H1 (cell line): ENCODE measurements around the gene POLR3H. TPM values are rescaled to one million over a fixed set of nuclear protein-coding genes. Genes with fewer than 3 reads are reported as not detected.
A peak's percentile ranks its signal among the peaks of the same experiment; 100 is the strongest.

Experiments
- CTCF ChIA-PET: fragments of 300-600 bp; sonication (Branson Sonifier 250); formaldehyde crosslinking; loops from one replicate; lab custom pipeline; 2021; ENCODE audit not compliant: partially characterized antibody; lab: Charles Lee
- POLR2A ChIA-PET: fragments of 300-600 bp; sonication (Branson Sonifier 250); formaldehyde crosslinking; loops from one replicate; lab custom pipeline; 2021; ENCODE audit warnings: inconsistent platforms; ENCODE audit not compliant: partially characterized antibody; lab: Charles Lee
- DNase-seq, 2 experiments: peaks; one replicate each; pipeline versions ENCODE4 v3.0.0 to v3.0.0-alpha.2; 2010 to 2022; ENCODE audit warnings: low spot score in 2 of 2, low read depth in 1 of 2, mixed read lengths in 1 of 2
- FAIRE-seq: peaks from 2 replicates; lab custom pipeline; 2011; peaks lifted over from hg19 to GRCh38; lab: Jason Lieb, UNC
- H2AFZ ChIP-seq: 2 replicates; pipeline ENCODE4 v1.8.1; 2012; ENCODE audit warnings: low read length, inconsistent platforms
- H2AK5ac ChIP-seq: 2 replicates; pipeline ENCODE4 v1.6.1; 2013; ENCODE audit warnings: low read depth, low read length
- H2BK120ac ChIP-seq: replicated peaks from 2 replicates; pipeline ENCODE3; 2013; ENCODE audit warnings: low read depth, low read length, inconsistent platforms
- H2BK12ac ChIP-seq: 2 replicates; pipeline ENCODE4 v1.6.1; 2013; ENCODE audit warnings: low read depth, low read length
- H2BK15ac ChIP-seq: 2 replicates; pipeline ENCODE4 v1.6.1; 2013; ENCODE audit warnings: low read length
- H2BK20ac ChIP-seq: 2 replicates; pipeline ENCODE4 v1.6.1; 2013; ENCODE audit warnings: low read length
- H2BK5ac ChIP-seq: 2 replicates; pipeline ENCODE4 v1.6.1; 2013; ENCODE audit warnings: low read depth, low read length
- H3K14ac ChIP-seq: 2 replicates; pipeline ENCODE4 v1.6.1; 2013; ENCODE audit warnings: inconsistent platforms; ENCODE audit not compliant: insufficient read length
- H3K18ac ChIP-seq: 2 replicates; pipeline ENCODE4 v1.6.1; 2013; ENCODE audit warnings: low read length; ENCODE audit errors: extremely low read depth
- H3K23ac ChIP-seq: 2 replicates; pipeline ENCODE4 v1.6.1; 2013; ENCODE audit warnings: inconsistent platforms; ENCODE audit not compliant: insufficient read length
- H3K23me2 ChIP-seq: 2 replicates; pipeline ENCODE4 v1.6.1; 2013; ENCODE audit warnings: low read depth, low read length
- H3K27ac ChIP-seq: 2 replicates; pipeline ENCODE4 v1.6.1; 2011; ENCODE audit warnings: low read depth, low read length, inconsistent platforms
- H3K27me3 ChIP-seq, 4 experiments: replicated peaks in 1 of 4; 1 replicate in 1 of 4; 2 replicates in 3 of 4; pipeline versions ENCODE4 v1.6.1 to v1.8.1; 2011 to 2013; ENCODE audit warnings: low read length in 3 of 4, mild to moderate bottlenecking in 3 of 4, inconsistent platforms in 2 of 4, mixed read lengths in 2 of 4, moderate library complexity in 1 of 4; ENCODE audit not compliant: control insufficient read depth in 3 of 4, insufficient read depth in 3 of 4; ENCODE audit errors: extremely low read depth in 1 of 4
- H3K36me3 ChIP-seq, 4 experiments: 2 replicates each; pipeline versions ENCODE4 v1.6.1 to v1.8.1; 2011 to 2013; ENCODE audit warnings: mild to moderate bottlenecking in 4 of 4, low read length in 3 of 4, moderate library complexity in 2 of 4, control low read depth in 1 of 4, inconsistent platforms in 1 of 4; ENCODE audit not compliant: insufficient read depth in 4 of 4, control insufficient read depth in 2 of 4
- H3K4ac ChIP-seq: replicated peaks from 2 replicates; pipeline ENCODE3; 2013; ENCODE audit warnings: low read length, low read depth, mixed read lengths, inconsistent platforms; ENCODE audit not compliant: insufficient read length
- H3K4me1 ChIP-seq, 4 experiments: replicated peaks in 1 of 4; 1 replicate in 1 of 4; 2 replicates in 3 of 4; pipeline versions ENCODE4 v1.6.1 to v1.8.1; 2011 to 2013; ENCODE audit warnings: low read length in 3 of 4, inconsistent platforms in 2 of 4, mixed read lengths in 1 of 4; ENCODE audit not compliant: insufficient read depth in 4 of 4, control insufficient read depth in 3 of 4
- H3K4me2 ChIP-seq, 2 experiments: 2 replicates each; pipeline versions ENCODE4 v1.6.1 to v1.8.1; 2011 to 2013; ENCODE audit warnings: low read depth in 2 of 2, low read length in 2 of 2, control low read depth in 1 of 2, inconsistent platforms in 1 of 2, mild to moderate bottlenecking in 1 of 2; ENCODE audit not compliant: insufficient read depth in 1 of 2
- H3K4me3 ChIP-seq, 4 experiments: fragments of 200-600, 300-600 bp in 1 of 4; sonication (generic), shearing (Covaris generic), sonication (Bioruptor Twin) in 1 of 4; 2 replicates each; pipeline versions ENCODE4 v1.5.1 to v1.8.1; 2011 to 2016; ENCODE audit warnings: low read length in 4 of 4, low read depth in 3 of 4, control low read depth in 2 of 4, inconsistent platforms in 2 of 4, mild to moderate bottlenecking in 2 of 4, mixed read lengths in 1 of 4, moderate library complexity in 1 of 4; ENCODE audit not compliant: insufficient read depth in 2 of 4; ENCODE audit errors: extremely low read depth in 1 of 4
- H3K56ac ChIP-seq: replicated peaks from 2 replicates; pipeline ENCODE3; 2013; ENCODE audit warnings: low read depth, mild to moderate bottlenecking, mixed read lengths, low read length, inconsistent platforms; ENCODE audit not compliant: insufficient read length
- H3K79me1 ChIP-seq: 2 replicates; pipeline ENCODE4 v1.6.1; 2013; ENCODE audit warnings: low read depth, low read length, control low read depth
- H3K79me2 ChIP-seq, 2 experiments: 2 replicates each; pipeline versions ENCODE4 v1.6.1 to v1.8.1; 2012 to 2013; ENCODE audit warnings: low read length in 2 of 2, mild to moderate bottlenecking in 2 of 2, inconsistent platforms in 1 of 2; ENCODE audit not compliant: insufficient read depth in 2 of 2, control insufficient read depth in 1 of 2
- H3K9ac ChIP-seq, 4 experiments: replicated peaks in 1 of 4; 1 replicate in 1 of 4; 2 replicates in 3 of 4; pipeline versions ENCODE4 v1.6.1 to v1.8.1; 2011 to 2013; ENCODE audit warnings: low read depth in 3 of 4, low read length in 3 of 4, control low read depth in 2 of 4, mild to moderate bottlenecking in 2 of 4, moderate library complexity in 2 of 4, inconsistent platforms in 1 of 4; ENCODE audit errors: extremely low read depth in 1 of 4
- H3K9me3 ChIP-seq, 2 experiments: 2 replicates each; pipeline versions ENCODE4 v1.6.1 to v1.8.1; 2012 to 2013; ENCODE audit warnings: mild to moderate bottlenecking in 2 of 2, moderate library complexity in 2 of 2, control low read depth in 1 of 2, inconsistent platforms in 1 of 2, low read depth in 1 of 2, low read length in 1 of 2, mixed read lengths in 1 of 2; ENCODE audit not compliant: insufficient read depth in 2 of 2
- H4K20me1 ChIP-seq, 2 experiments: replicated peaks in 1 of 2; 2 replicates each; pipeline versions ENCODE3 to v1.8.1; 2011 to 2013; ENCODE audit warnings: inconsistent platforms in 2 of 2, low read length in 2 of 2, mild to moderate bottlenecking in 1 of 2; ENCODE audit not compliant: insufficient read depth in 2 of 2, control insufficient read depth in 1 of 2
- H4K5ac ChIP-seq: 2 replicates; pipeline ENCODE4 v1.6.1; 2013; ENCODE audit warnings: low read length, low read depth, mixed read lengths, inconsistent platforms; ENCODE audit not compliant: insufficient read length
- H4K8ac ChIP-seq: 2 replicates; pipeline ENCODE4 v1.8.0; 2013; ENCODE audit warnings: mild to moderate bottlenecking, moderate library complexity, low read length, inconsistent platforms; ENCODE audit not compliant: insufficient read depth; ENCODE audit errors: extremely low read depth
- H4K91ac ChIP-seq: replicated peaks from 2 replicates; pipeline ENCODE3; 2013; ENCODE audit warnings: low read length, mixed read lengths, inconsistent platforms; ENCODE audit not compliant: insufficient read length
- BCL11A ChIP-seq, 2 experiments: IDR thresholded peaks; one replicate each; pipeline ENCODE4 v1.6.1; 2011; ENCODE audit warnings: low read depth in 2 of 2, low read length in 2 of 2, mild to moderate bottlenecking in 2 of 2
- EGR1 ChIP-seq: IDR thresholded peaks from 2 replicates; pipeline ENCODE4 v1.6.1; 2011; ENCODE audit warnings: low read depth, low read length, borderline replicate concordance
- SP2 ChIP-seq: IDR thresholded peaks from 2 replicates; pipeline ENCODE4 v1.6.1; 2012; ENCODE audit warnings: mild to moderate bottlenecking, low read length, inconsistent platforms
- SRF ChIP-seq: IDR thresholded peaks from 2 replicates; pipeline ENCODE4 v1.6.1; 2011; ENCODE audit warnings: mild to moderate bottlenecking, low read depth, low read length, moderate library complexity
- TCF12 ChIP-seq: IDR thresholded peaks from 2 replicates; pipeline ENCODE4 v1.6.1; 2011; ENCODE audit warnings: low read depth, mild to moderate bottlenecking, low read length
- TEAD4 ChIP-seq: IDR thresholded peaks from 2 replicates; pipeline ENCODE4 v1.6.1; 2012; ENCODE audit warnings: low read depth, low read length, inconsistent platforms, mixed read lengths
- YY1 ChIP-seq: IDR thresholded peaks from 2 replicates; pipeline ENCODE4 v1.6.1; 2011; ENCODE audit warnings: low read depth, mild to moderate bottlenecking, low read length
- WGBS, 2 experiments: shearing (Covaris generic) in 1 of 2; methylation state at CpG; one replicate each; pipeline versions ENCODE4 v1.1.6 to v1.1.7; 2013 to 2015; ENCODE audit warnings: low lambda C conversion rate in 2 of 2, mixed read lengths in 2 of 2, inconsistent platforms in 1 of 2, low coverage in 1 of 2, missing lambda C conversion rate in 1 of 2; ENCODE audit not compliant: insufficient replicate concordance in 2 of 2, insufficient coverage in 1 of 2, insufficient read length in 1 of 2; ENCODE audit errors: extremely low coverage in 1 of 2, missing lambda C conversion rate in 1 of 2; 5-methylcytosine and 5-hydroxymethylcytosine counted together
- polyA plus RNA-seq, 7 experiments: library from polyadenylated mRNA; depleted of rRNA in 3 of 7; stranded (reverse) in 5 of 7; unstranded in 2 of 7; fragments of >200 nt in 5 of 7; fragments of 200-250 nt in 2 of 7; gene quantifications; 1 replicate in 5 of 7; 2 replicates in 1 of 7; 4 replicates in 1 of 7; pipeline versions ENCODE4 v1.2.1 to v1.2.3, GENCODE V29; 2011 to 2013; ENCODE audit warnings: missing spikeins in 2 of 7, mixed read lengths in 2 of 7
- total RNA-seq: library from RNA; stranded (reverse); fragmentation: NEBNext Ultra II Directional; extraction: Animal tissue kit (Norgen Biotek cat#: 25700); gene quantifications from 2 replicates; pipeline ENCODE4 v1.2.1, GENCODE V29; 2021

The POLR3H gene
- total and polyA plus RNA-seq, 2 of the 8 experiments (the other 6 are each of a cell fraction or from before 2014, with no cell fraction given) = 29.7 to 39.2 TPM

DNA sequence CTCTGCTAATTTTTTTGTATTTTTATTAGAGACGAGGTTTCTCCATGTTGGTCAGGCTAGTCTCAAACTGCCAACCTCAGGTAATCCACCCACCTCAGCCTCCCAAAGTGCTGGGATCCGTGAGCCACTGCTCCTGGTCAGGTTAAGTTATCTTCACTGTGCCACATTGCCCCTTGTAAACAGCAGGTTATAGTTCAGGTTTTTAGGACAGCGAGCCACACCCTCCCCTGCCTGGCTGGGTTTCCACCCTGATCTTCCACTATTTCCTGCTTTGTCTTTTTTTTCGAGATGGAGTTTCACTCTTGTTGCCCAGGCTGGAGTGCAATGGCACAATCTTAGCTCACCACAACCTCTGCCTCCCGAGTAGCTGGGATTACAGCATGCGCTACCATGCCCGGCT lies 59.2 kb downstream of the POLR3H start:
- Histone ChIP-seq H3K4me2 (no peak overlapping the region), H3K23me2 (no peaks in the 10 kb centered on the region)
- POLR2A ChIA-PET = interaction anchor here (0.6 to 1.0 kb wide), 3 partner anchors 21 to 173 kb away, joined by 3 to 4 read pairs (median 3); no protein-coding TSS in a partner anchor

More for the DNA sequence above, 59.2 kb downstream of the POLR3H start:
- Histone ChIP-seq H2BK120ac (no peak overlapping the region), H3K79me1 (peaks cover 22% of the 10 kb centered on the region), H2AFZ (no peak overlapping the region), H2BK12ac (peak overlapping the region; percentile 60; the same call in 1 of the 2 replicates), H3K79me2 (peaks cover 7 to 77% of the 10 kb centered on the region in 2 experiments), H3K36me3 (no peaks in the 10 kb centered on the region; a peak in 1 of 8 replicates), H3K4me1 (peaks cover 27 to 44% (median 29%) of the 10 kb centered on the region in 4 experiments), H4K5ac (no peak overlapping the region), H2AK5ac (no peak overlapping the region), H4K91ac (no peak overlapping the region), H3K4ac (no peak overlapping the region), H3K56ac (no peak overlapping the region), H2BK20ac (no peak overlapping the region), H2BK15ac (no peak overlapping the region), H4K8ac (0 out of 2 replicates have a peak overlapping the region, but pooled peaks have one; percentile 7), H3K9ac (no peak overlapping the region), H3K18ac (no peak overlapping the region), H4K20me1 (peaks cover 4 to 19% of the 10 kb centered on the region in 2 experiments), H2BK5ac (no peak overlapping the region), H3K23ac (no peak overlapping the region), H3K14ac (no peak overlapping the region), H3K27ac (no peak overlapping the region), H3K4me3 (no peak overlapping the region), H3K9me3 (no peaks in the 10 kb centered on the region), H3K27me3 (no peaks in the 10 kb centered on the region)
- FAIRE-seq = no peak
- CTCF ChIA-PET = interaction anchor here (1.2 to 2.0 kb wide), 3 partner anchors 16 to 35 kb away, joined by 3 to 12 read pairs (median 4); no protein-coding TSS in a partner anchor
- WGBS, 2 experiments = 96% methylated on average over 6 of the region's 7 CpGs; no CpG with 5 or more reads in 1 of the 2 experiments
- no peak for DNase-seq
- no peak for TF ChIP-seq YY1
- TF ChIP-seq SP2 = no peak
- no peak for TF ChIP-seq SRF
- no peak for TF ChIP-seq TCF12
- no peak for TF ChIP-seq EGR1
- no peak for TF ChIP-seq BCL11A (IDR thresholded peaks at IDR 0.05; ENCODE audit: low read depth in 2 of 2, low read length in 2 of 2)
- TF ChIP-seq TEAD4 = no peak
